GM21528 (cell line): ENCODE measurements around the gene LHX4.

Experiments
- ATAC-seq: cut with Tn5 transposase; IDR thresholded peaks from one replicate; pipeline ENCODE4 v1.9.1; 2021; ENCODE audit warnings: mild to moderate bottlenecking, moderate library complexity; ENCODE audit not compliant: unreplicated experiment, low FRiP score

LHX4 gene

GRCh38 chr1:180290265-180291001 is 60.4 kb downstream of the LHX4 start:
- no peak for ATAC-seq

- no peak for ATAC-seq
Measured at GRCh38 chr1:180291004-180291403, 60.9 kb downstream of the LHX4 start.

GRCh38 chr1:180294711-180295110 is 64.6 kb downstream of the LHX4 start:
- ATAC-seq, result no peak

DNA sequence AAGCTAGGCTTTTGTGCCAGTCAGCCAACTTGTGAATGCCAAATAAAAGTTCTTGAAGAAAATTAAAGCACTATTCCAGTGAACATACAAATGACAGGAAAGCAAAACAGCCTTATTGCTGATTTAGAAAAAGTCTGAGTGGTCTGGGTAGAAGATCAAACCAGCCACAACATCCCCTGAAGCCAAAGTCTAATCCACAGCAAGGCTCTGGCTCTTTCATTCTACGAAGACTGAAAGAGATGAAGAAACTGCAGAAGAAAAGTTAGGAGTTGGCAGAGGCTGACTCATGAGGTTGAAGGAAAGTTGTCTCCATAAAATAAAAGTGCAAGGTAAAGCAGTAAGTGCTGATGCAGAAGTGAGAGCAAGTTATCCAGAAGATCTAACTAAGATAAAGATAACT is 65.9 kb downstream of the LHX4 start:
- no peak for ATAC-seq

- ATAC-seq, result no peak
Measured at GRCh38 chr1:180299479-180300221, 69.6 kb downstream of the LHX4 start.

DNA sequence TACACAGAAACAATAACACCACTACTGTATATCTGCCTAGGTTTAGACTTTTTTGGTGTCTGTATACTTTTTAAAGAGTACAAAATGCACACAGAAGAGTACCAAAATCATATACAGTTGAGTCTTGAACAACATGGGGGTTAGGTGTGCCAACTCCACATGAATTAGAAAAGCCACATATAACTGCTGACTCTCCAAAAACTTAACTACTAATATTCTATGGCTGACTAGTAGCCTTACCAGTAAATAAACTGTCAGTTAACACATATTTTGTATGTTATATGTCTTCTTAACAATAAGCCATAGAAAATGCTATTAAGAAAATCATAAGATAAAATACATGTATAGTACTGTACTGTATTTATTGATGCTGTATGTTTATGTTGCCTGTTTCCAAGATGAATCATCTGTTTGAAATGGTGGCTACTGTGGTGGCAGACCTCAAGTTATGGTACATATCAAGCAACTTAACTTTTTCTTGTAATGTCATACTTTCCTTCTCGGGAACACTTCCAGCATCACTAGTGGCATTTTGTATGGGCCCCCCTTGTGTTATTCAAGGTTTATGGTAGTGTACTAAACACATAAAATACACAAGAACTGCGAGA is 71.2 kb downstream of the LHX4 start:
- ATAC-seq, result no peak

GRCh38 chr1:180309338-180309737 is 79.3 kb downstream of the LHX4 start:
- ATAC-seq, result no peak

DNA sequence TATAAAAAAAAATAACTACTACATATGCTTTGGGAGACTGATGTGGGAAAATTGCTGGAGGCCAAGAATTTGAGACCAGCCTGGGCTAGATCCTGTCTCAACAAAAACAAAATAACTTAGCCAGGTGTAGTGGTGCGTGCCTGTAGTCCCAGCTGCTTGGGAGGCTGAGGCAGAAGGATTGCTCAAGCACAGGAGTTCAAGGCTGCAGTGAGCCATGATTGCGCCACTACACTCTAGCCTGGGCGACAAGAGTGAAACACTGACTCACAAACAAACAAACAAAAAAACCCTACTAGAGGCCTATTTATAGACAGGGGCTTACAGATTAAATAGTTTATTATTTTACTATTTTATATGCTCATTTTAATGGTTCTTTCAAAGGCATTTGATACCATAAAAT is 80.0 kb downstream of the LHX4 start:
- ATAC-seq, result no peak

- no peak for ATAC-seq
Measured at GRCh38 chr1:180311011-180311730, 81.1 kb downstream of the LHX4 start.

GRCh38 chr1:180312926-180313325 is 82.9 kb downstream of the LHX4 start:
- ATAC-seq, result no peak

GRCh38 chr1:180327089-180327488 is 97.0 kb downstream of the LHX4 start:
- ATAC-seq, result no peak
